Testis (tissue), 2 donors: ENCODE data around the gene HOXB3.

ENCODE experiments used
- POLR2A ChIP-seq: fragments of 450-650 bp; IDR thresholded peaks from one replicate; pipeline ENCODE4 v1.6.1; 2017; ENCODE audit warnings: antibody characterized with exemption, mild to moderate bottlenecking, moderate library complexity
- TF ChIP-seq, protein P1 (sequence below), 3 experiments: fragments of 450-650 bp in 2 of 3; fragments of 200-600 bp in 1 of 3; sonication (generic) in 1 of 3; IDR thresholded peaks; one replicate each; pipeline ENCODE4 v1.5.1; 2016 to 2019; ENCODE audit warnings: antibody characterized with exemption in 3 of 3, mild to moderate bottlenecking in 2 of 3, moderate library complexity in 1 of 3

DNA sequence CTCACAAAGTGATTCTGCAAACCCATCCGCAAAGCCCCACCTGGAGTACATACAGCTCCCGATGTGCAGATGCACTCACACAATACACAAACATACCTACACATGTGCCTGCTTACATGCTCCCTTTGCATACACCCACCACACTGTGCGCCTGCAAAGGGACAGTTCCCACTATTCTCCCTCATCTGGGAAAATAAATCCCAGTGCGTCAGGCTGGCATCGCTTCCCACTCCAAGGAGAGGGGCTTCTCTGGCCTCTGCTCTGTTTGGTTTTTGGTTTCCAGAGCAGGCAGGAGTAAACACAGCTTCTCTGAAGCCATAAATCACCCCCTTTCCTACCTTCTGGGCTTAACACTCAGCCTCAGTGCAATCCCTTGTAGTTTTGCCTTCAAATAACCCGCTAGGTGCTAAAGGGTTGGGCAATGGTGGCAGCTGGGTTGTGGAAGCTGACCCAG, 26.6 kb downstream of the HOXB3 start:
- TF ChIP-seq, protein P1, sequence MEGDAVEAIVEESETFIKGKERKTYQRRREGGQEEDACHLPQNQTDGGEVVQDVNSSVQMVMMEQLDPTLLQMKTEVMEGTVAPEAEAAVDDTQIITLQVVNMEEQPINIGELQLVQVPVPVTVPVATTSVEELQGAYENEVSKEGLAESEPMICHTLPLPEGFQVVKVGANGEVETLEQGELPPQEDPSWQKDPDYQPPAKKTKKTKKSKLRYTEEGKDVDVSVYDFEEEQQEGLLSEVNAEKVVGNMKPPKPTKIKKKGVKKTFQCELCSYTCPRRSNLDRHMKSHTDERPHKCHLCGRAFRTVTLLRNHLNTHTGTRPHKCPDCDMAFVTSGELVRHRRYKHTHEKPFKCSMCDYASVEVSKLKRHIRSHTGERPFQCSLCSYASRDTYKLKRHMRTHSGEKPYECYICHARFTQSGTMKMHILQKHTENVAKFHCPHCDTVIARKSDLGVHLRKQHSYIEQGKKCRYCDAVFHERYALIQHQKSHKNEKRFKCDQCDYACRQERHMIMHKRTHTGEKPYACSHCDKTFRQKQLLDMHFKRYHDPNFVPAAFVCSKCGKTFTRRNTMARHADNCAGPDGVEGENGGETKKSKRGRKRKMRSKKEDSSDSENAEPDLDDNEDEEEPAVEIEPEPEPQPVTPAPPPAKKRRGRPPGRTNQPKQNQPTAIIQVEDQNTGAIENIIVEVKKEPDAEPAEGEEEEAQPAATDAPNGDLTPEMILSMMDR (IDR thresholded peaks at IDR 0.05), result no peak
- no peak for TF ChIP-seq POLR2A
